Measurements from ENCODE around the gene ATP11C. TPM values are rescaled to one million over a fixed set of nuclear protein-coding genes. Genes with fewer than 3 reads are reported as not detected.

ATP11C gene
- total RNA-seq, 1 experiment from 2014 or later: 19.4 TPM

DNA sequence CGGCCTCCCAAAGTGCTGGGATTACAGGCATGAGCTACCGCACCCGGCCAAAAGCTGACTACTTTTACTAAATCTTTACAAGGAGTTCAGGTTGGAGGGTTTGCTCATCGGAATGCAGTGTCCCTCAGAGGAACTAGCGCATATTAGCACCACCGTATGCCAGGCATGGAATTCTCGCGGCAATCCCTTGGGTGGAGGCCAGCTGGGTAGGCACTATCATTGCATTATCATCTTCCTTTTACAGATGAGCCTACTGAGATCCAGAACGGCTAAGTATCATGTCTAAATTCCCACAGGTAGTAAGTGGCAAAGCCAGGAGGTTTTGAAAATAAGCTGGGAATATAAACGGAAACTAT, 38.5 kb upstream of the ATP11C start:
- ATAC-seq (no peak), DNase-seq (ENCODE audit: low read depth, low spot score) (no peak)
- no peak for TF ChIP-seq ZNF274 (IDR thresholded peaks at IDR 0.05; ENCODE audit: low read depth, low read length)
- no peak for TF ChIP-seq RAD21 (IDR thresholded peaks at IDR 0.05; ENCODE audit: low read depth)
- TF ChIP-seq SRF (IDR thresholded peaks at IDR 0.05; ENCODE audit: low read depth): no peak
- TF ChIP-seq FOSL1 (IDR thresholded peaks at IDR 0.05; ENCODE audit: low read depth): no peak
- no peak for TF ChIP-seq SIN3A (IDR thresholded peaks at IDR 0.05; ENCODE audit: low read depth)
- TF ChIP-seq ELF1 (IDR thresholded peaks at IDR 0.05; ENCODE audit: borderline replicate concordance, low read depth): no peak
- TF ChIP-seq EGR1 (IDR thresholded peaks at IDR 0.05; ENCODE audit: low read depth): no peak
- no peak for TF ChIP-seq CBX3 (IDR thresholded peaks at IDR 0.05; ENCODE audit: low read depth)
- TF ChIP-seq, protein P1, sequence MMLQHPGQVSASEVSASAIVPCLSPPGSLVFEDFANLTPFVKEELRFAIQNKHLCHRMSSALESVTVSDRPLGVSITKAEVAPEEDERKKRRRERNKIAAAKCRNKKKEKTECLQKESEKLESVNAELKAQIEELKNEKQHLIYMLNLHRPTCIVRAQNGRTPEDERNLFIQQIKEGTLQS (IDR thresholded peaks at IDR 0.05): no peak
- TF ChIP-seq YY1 (IDR thresholded peaks at IDR 0.05; ENCODE audit: extremely low read depth, insufficient replicate concordance, low read depth, low read length): no peak
- TF ChIP-seq, protein P2, sequence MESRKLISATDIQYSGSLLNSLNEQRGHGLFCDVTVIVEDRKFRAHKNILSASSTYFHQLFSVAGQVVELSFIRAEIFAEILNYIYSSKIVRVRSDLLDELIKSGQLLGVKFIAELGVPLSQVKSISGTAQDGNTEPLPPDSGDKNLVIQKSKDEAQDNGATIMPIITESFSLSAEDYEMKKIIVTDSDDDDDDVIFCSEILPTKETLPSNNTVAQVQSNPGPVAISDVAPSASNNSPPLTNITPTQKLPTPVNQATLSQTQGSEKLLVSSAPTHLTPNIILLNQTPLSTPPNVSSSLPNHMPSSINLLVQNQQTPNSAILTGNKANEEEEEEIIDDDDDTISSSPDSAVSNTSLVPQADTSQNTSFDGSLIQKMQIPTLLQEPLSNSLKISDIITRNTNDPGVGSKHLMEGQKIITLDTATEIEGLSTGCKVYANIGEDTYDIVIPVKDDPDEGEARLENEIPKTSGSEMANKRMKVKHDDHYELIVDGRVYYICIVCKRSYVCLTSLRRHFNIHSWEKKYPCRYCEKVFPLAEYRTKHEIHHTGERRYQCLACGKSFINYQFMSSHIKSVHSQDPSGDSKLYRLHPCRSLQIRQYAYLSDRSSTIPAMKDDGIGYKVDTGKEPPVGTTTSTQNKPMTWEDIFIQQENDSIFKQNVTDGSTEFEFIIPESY (IDR thresholded peaks at IDR 0.05; ENCODE audit: extremely low read depth, insufficient replicate concordance, low read length): no peak
- no peak for TF ChIP-seq TCF7L2 (IDR thresholded peaks at IDR 0.05; ENCODE audit: borderline replicate concordance, extremely low read depth, insufficient read depth, insufficient read length)
- TF ChIP-seq, protein P3, sequence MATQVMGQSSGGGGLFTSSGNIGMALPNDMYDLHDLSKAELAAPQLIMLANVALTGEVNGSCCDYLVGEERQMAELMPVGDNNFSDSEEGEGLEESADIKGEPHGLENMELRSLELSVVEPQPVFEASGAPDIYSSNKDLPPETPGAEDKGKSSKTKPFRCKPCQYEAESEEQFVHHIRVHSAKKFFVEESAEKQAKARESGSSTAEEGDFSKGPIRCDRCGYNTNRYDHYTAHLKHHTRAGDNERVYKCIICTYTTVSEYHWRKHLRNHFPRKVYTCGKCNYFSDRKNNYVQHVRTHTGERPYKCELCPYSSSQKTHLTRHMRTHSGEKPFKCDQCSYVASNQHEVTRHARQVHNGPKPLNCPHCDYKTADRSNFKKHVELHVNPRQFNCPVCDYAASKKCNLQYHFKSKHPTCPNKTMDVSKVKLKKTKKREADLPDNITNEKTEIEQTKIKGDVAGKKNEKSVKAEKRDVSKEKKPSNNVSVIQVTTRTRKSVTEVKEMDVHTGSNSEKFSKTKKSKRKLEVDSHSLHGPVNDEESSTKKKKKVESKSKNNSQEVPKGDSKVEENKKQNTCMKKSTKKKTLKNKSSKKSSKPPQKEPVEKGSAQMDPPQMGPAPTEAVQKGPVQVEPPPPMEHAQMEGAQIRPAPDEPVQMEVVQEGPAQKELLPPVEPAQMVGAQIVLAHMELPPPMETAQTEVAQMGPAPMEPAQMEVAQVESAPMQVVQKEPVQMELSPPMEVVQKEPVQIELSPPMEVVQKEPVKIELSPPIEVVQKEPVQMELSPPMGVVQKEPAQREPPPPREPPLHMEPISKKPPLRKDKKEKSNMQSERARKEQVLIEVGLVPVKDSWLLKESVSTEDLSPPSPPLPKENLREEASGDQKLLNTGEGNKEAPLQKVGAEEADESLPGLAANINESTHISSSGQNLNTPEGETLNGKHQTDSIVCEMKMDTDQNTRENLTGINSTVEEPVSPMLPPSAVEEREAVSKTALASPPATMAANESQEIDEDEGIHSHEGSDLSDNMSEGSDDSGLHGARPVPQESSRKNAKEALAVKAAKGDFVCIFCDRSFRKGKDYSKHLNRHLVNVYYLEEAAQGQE (IDR thresholded peaks at IDR 0.05; ENCODE audit: low read depth): no peak
- no peak for TF ChIP-seq EZH2phosphoT487 (IDR thresholded peaks at IDR 0.05; ENCODE audit: borderline replicate concordance)
- intact Hi-C loops (cut with micrococcal nuclease): no loop called here
- no peaks in the 10 kb centered on the region for H3K9me3 ChIP-seq (ENCODE audit: control insufficient read depth in 1 of 2, insufficient read depth in 1 of 2, low read depth in 1 of 2, low read length in 2 of 2)
- RAD21 ChIA-PET (ENCODE audit: low non-redundant PET in 1 of 2, low total read pairs in 2 of 2, uncharacterized antibody in 2 of 2, unreplicated experiment in 2 of 2): no interaction called here
- BruUV-seq (replicated peaks): no TSS peak
- POLR2A ChIA-PET: no interaction called here
- no peak overlapping the region for H2AFZ ChIP-seq (ENCODE audit: low read depth, low read length, poor library complexity, severe bottlenecking)
- no peak overlapping the region for H3K4me3 ChIP-seq (replicated peaks in 1 of 2; ENCODE audit: low read depth in 1 of 2, low read length in 2 of 2)
- H3K4me2 ChIP-seq (ENCODE audit: low read length): no peak overlapping the region
- H3K9me2 ChIP-seq (ENCODE audit: insufficient read depth): no peaks in the 10 kb centered on the region
- H4K20me1 ChIP-seq (ENCODE audit: insufficient read depth): no peaks in the 10 kb centered on the region
- no peaks in the 10 kb centered on the region for H3K36me3 ChIP-seq (ENCODE audit: control insufficient read depth in 1 of 2, insufficient read depth in 2 of 2, low read length in 2 of 2)
- H3K4me1 ChIP-seq (ENCODE audit: control insufficient read depth in 1 of 2, insufficient read depth in 2 of 2, low read length in 2 of 2): peaks cover 0 to 4% of the 10 kb centered on the region in 2 experiments; a peak in 1 of 4 replicates
- H3K9ac ChIP-seq (ENCODE audit: low read length): no peak overlapping the region
- no peaks in the 10 kb centered on the region for H3K27me3 ChIP-seq (ENCODE audit: insufficient read depth, low read length)
- no peak overlapping the region for H3K27ac ChIP-seq (ENCODE audit: low read depth, low read length)
- CTCF ChIA-PET: no interaction called here
- H3K79me2 ChIP-seq (ENCODE audit: insufficient read depth, low read length): no peaks in the 10 kb centered on the region

All from HCT116 (cell line).